Measurements from ENCODE around the gene MAGEF1. TPM values are rescaled to one million over a fixed set of nuclear protein-coding genes. Genes with fewer than 3 reads are reported as not detected.

MAGEF1 gene
- total RNA-seq, 1 experiment from 2014 or later = 31.9 TPM

GRCh38 chr3:184718431-184718830 lies 6.6 kb upstream of the MAGEF1 start:
- Histone ChIP-seq H2BK12ac (ENCODE audit: insufficient read length, low read depth, low read length) (no peak overlapping the region), H4K20me1 (ENCODE audit: control insufficient read depth, insufficient read depth, insufficient read length) (no peaks in the 10 kb centered on the region), H3K56ac (ENCODE audit: insufficient read length, low read depth, low read length) (no peak overlapping the region), H3K23me2 (ENCODE audit: insufficient read length, low read depth, low read length, poor library complexity, severe bottlenecking) (no peaks in the 10 kb centered on the region), H3K27me3 (ENCODE audit: insufficient read depth, low read length) (no peaks in the 10 kb centered on the region), H2AK5ac (ENCODE audit: insufficient read length, low read length) (no peak overlapping the region), H3K23ac (ENCODE audit: insufficient read length, low read depth, low read length) (no peak overlapping the region), H3K27ac (ENCODE audit: insufficient read length, low read depth, low read length) (no peak overlapping the region), H3K79me2 (ENCODE audit: insufficient read depth, low read length) (no peaks in the 10 kb centered on the region; the same call in 1 of the 2 replicates), H3K9me3 (ENCODE audit: control insufficient read depth, low read depth, low read length) (no peaks in the 10 kb centered on the region), H4K91ac (ENCODE audit: insufficient read length, low read depth, low read length) (no peak overlapping the region), H3K14ac (ENCODE audit: insufficient read depth, low read length) (no peak overlapping the region), H2BK120ac (ENCODE audit: low read depth, low read length, poor library complexity, severe bottlenecking) (no peak overlapping the region), H4K5ac (ENCODE audit: insufficient read length, low read depth, low read length) (no peak overlapping the region), H2BK5ac (ENCODE audit: insufficient read length, low read length) (no peak overlapping the region), H3K4ac (ENCODE audit: low read depth, low read length) (no peak overlapping the region), H2BK15ac (ENCODE audit: low read depth, low read length) (no peak overlapping the region), H3T11ph (ENCODE audit: low read length) (no peak overlapping the region), H2AFZ (ENCODE audit: low read length) (no peak overlapping the region), H4K8ac (replicated peaks; ENCODE audit: insufficient read length, low read depth, low read length) (no peak overlapping the region), H3K79me1 (ENCODE audit: insufficient read depth, low read depth, low read length, poor library complexity, severe bottlenecking) (no peaks in the 10 kb centered on the region), H3K4me2 (ENCODE audit: insufficient read depth, insufficient read length, low read length) (no peak overlapping the region), H3K9ac (ENCODE audit: extremely low read depth, insufficient read length, low read length) (no peak overlapping the region), H3K4me1 (ENCODE audit: insufficient read depth, low read length) (peaks cover 6% of the 10 kb centered on the region; the same call in 1 of the 2 replicates), H2BK20ac (ENCODE audit: low read depth, low read length, poor library complexity, severe bottlenecking) (no peak overlapping the region), H3K18ac (ENCODE audit: insufficient read length, low read depth, low read length) (no peak overlapping the region)
- DNase-seq = no peak
- no peak for TF ChIP-seq CTCF (conservative IDR thresholded peaks at IDR 0.05)
- H3K4me3 Mint-ChIP-seq = no peak overlapping the region
- H3K9me3 Mint-ChIP-seq = no peaks in the 10 kb centered on the region
- no peak overlapping the region; a peak in 1 of 7 replicates for H3K27ac Mint-ChIP-seq
- WGBS (ENCODE audit: extremely low coverage, insufficient read length, low lambda C conversion rate) = no CpG with 5 or more reads among the region's 3 CpGs
- no peaks in the 10 kb centered on the region for H3K36me3 Mint-ChIP-seq (ENCODE audit: insufficient read depth in 1 of 3, low read depth in 3 of 3)
- H3K4me1 Mint-ChIP-seq = peaks cover 24 to 27% of the 10 kb centered on the region in 2 experiments
- no peaks in the 10 kb centered on the region; the same call in 1 of the 2 replicates for H3K27me3 Mint-ChIP-seq (ENCODE audit: low read depth)
